Skeletal muscle tissue (tissue), 2 donors: ENCODE measurements around the gene CUL1. TPM values are rescaled to one million over a fixed set of nuclear protein-coding genes. Genes with fewer than 3 reads are reported as not detected.

ENCODE experiments used
- small RNA-seq: library from RNA; depleted of rRNA; stranded (forward); fragments of <200 nt; gene quantifications from one replicate; pipeline ENCODE3, GENCODE V24; 2014
- total RNA-seq: library from RNA; depleted of rRNA; stranded (reverse); fragments of >200 nt; gene quantifications from one replicate; pipeline ENCODE4 v1.2.3, GENCODE V29; 2014

CUL1 gene
- total RNA-seq, 1 donor from 2014 or later, result 33.9 TPM

Small RNA genes lying within 50 kb of the gene (small RNA-seq; reads per million reads assigned to genes)
- gene RNU7-20P, result not detected

Other genes starting within 250 kb of the CUL1 start
- gene C7orf33, start 108.1 kb upstream of the CUL1 start, total RNA-seq, result not detected
- 16.2 TPM for gene EZH2, start 185.4 kb downstream of the CUL1 start, total RNA-seq